Stomach (tissue), 19 donors: Measurements from ENCODE around the gene CFAP91. TPM values are rescaled to one million over a fixed set of nuclear protein-coding genes. Genes with fewer than 3 reads are reported as not detected.

Experiments
- DNase-seq, 2 donors: peaks; one replicate each; pipeline versions ENCODE4 v3.0.0 to v3.0.0-alpha.2; 2013 to 2019
- H3K27ac ChIP-seq, 5 donors: fragments of 200-600 bp in 4 of 5; sonication (generic) in 4 of 5; one replicate each; pipeline ENCODE4 v1.5.1; 2013 to 2019; ENCODE audit warnings: mild to moderate bottlenecking in 1 of 5, moderate library complexity in 1 of 5
- H3K27me3 ChIP-seq, 3 donors: fragments of 200-600 bp; sonication (generic); one replicate each; pipeline ENCODE4 v1.5.1; 2017 to 2019; ENCODE audit warnings: mixed run types in 1 of 3
- H3K36me3 ChIP-seq, 4 donors: fragments of 200-600 bp; sonication (generic); 1 replicate in 3 of 4; 2 replicates in 1 of 4; pipeline ENCODE4 v1.5.1; 2016 to 2019
- H3K4me1 ChIP-seq, 4 donors: fragments of 200-600 bp; sonication (generic); one replicate each; pipeline ENCODE4 v1.5.1; 2016 to 2019
- H3K4me3 ChIP-seq, 4 donors: fragments of 200-600 bp; sonication (generic) in 3 of 4; one replicate each; pipeline ENCODE4 v1.5.1; 2016 to 2019; ENCODE audit warnings: mild to moderate bottlenecking in 1 of 4
- H3K9me3 ChIP-seq, 4 donors: fragments of 200-600 bp; sonication (generic); one replicate each; pipeline ENCODE4 v1.5.1; 2016 to 2019
- CTCF ChIP-seq, 7 experiments: fragments of 450-650 bp in 4 of 7; fragments of 200-600 bp in 3 of 7; sonication (generic) in 3 of 7; IDR thresholded peaks; one replicate each; pipeline ENCODE4 v1.5.1; 2016 to 2019; ENCODE audit warnings: antibody characterized with exemption in 7 of 7, control low read depth in 2 of 7, mild to moderate bottlenecking in 1 of 7
- EP300 ChIP-seq: sonication (generic); formaldehyde crosslinking; IDR thresholded peaks from one replicate; pipeline ENCODE4 v1.6.1; 2017; ENCODE audit warnings: antibody characterized with exemption
- POLR2A ChIP-seq, 4 donors: fragments of 450-650 bp; IDR thresholded peaks; one replicate each; pipeline ENCODE4 v1.6.1; 2016; ENCODE audit warnings: antibody characterized with exemption in 4 of 4, control low read depth in 2 of 4, mild to moderate bottlenecking in 1 of 4, moderate library complexity in 1 of 4
- POLR2AphosphoS5 ChIP-seq, 3 donors: sonication (generic); formaldehyde crosslinking; IDR thresholded peaks; one replicate each; pipeline ENCODE4 v1.6.1; 2016; ENCODE audit warnings: antibody characterized with exemption in 3 of 3
- WGBS, 5 donors: extraction: QIAGEN DNeasy Blood & Tissue Kit in 3 of 5; methylation state at CpG; one replicate each; pipeline versions ENCODE4 v1.1.5 to v1.1.7; 2013 to 2018; 5-methylcytosine and 5-hydroxymethylcytosine counted together
- intact Hi-C: fragments of 100-400 bp; cut with DNase I; formaldehyde crosslinking; loops from one replicate; pipeline ENCODE4 v1.15.1; 2023; ENCODE audit warnings: low total_unique reads
- long read RNA-seq, 10 donors: transcript quantifications; one replicate each; lab custom pipeline, GENCODE V29; 2026
- polyA plus RNA-seq, 3 donors: library from polyadenylated mRNA; stranded (reverse); fragments of 200-250 nt; gene quantifications; one replicate each; pipeline ENCODE4 v1.2.3, GENCODE V29; 2013
- total RNA-seq, 5 donors: library from RNA; depleted of rRNA; stranded (reverse); fragments of >200 nt; gene quantifications; one replicate each; pipeline versions ENCODE4 v1.1.0 to v1.2.3, GENCODE V29; 2014 to 2016
- donor health status: healthy with polysubstance abuse.
- donor health status: Bipolar disorder and iron deficiency.
- donor health status: healthy.

The CFAP91 gene
- 10 to 100 TPM in 1 of 5 donors, 1 to 10 TPM in 4; 3.6 to 46.1 (median 3.8) TPM for total RNA-seq
- 1 to 10 TPM; 1.5 to 1.8 (median 1.5) TPM for polyA plus RNA-seq
- long read RNA-seq, donor 1, result 0 reads
- long read RNA-seq, donor 2, result 0 reads
- long read RNA-seq, donor 3, result 0 reads
- long read RNA-seq, donor 4, result 0 reads
- long read RNA-seq, donor 5, result 0 reads
- long read RNA-seq, donor 6, result 0 reads
- long read RNA-seq, donor 7, result 0 reads
- long read RNA-seq, donor 8, result 0 reads
- long read RNA-seq, donor 9, result 0 reads
- long read RNA-seq, donor 10, partial matches to known transcripts, result 0 of 2 reads
- long read RNA-seq, donor 10, other reads (novel, unspliced or antisense), result 0 of 2 reads

GRCh38 chr3:119702530-119703527, at the start of gene CFAP91:
Gene CFAP91 (plus strand): TSS chr3:119703022. CDS start chr3:119703099, 77 bp downstream.
- peak; percentile 97 to 98 for DNase-seq
- Histone ChIP-seq H3K36me3 (peaks cover 0 to 4% (median 0%) of the 10 kb centered on the region in 4 donors), H3K27me3 (no peaks in the 10 kb centered on the region), H3K9me3 (no peaks in the 10 kb centered on the region), H3K4me3 (peak within 1 kb of the TSS; percentile 59 to 76 (median 59)), H3K4me1 (peaks cover 7 to 37% (median 23%) of the 10 kb centered on the region in 4 donors), H3K27ac (peak within 1 kb of the TSS in 4 of 5 donors; percentile 30 to 86 (median 50))
- intact Hi-C loops, result no loop called here
- TF ChIP-seq POLR2AphosphoS5 (IDR thresholded peaks at IDR 0.05) (peak; percentile 45 to 69 (median 68)), EP300 (no peak)
- 2 to 6% (median 3%) methylated on average over 52 to 59 of the region's 59 CpGs for WGBS, 5 donors

DNA sequence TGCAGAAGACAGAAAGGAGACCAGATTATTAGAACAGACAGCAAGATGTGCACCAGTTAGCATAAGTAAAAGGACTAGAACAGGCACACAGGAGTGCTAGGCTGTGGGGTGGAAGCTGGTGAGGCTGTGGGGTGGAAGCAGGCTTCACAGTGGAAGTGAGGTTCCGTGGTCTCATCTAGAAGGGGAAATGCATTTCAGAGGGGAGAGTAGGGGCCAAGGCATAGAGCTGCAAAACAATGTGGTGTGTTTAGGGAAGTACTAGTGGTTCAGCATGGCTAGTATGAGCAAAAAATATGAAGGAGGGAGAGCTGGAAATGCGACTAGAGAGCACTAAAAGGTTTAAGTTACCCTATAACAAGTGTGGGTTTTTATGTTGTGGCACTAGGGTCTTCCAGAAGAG, 48.9 kb upstream of the CFAP91 start:
- Histone ChIP-seq H3K4me1 (peaks cover 0 to 17% (median 6%) of the 10 kb centered on the region in 4 donors), H3K27ac (no peak overlapping the region), H3K27me3 (no peaks in the 10 kb centered on the region), H3K36me3 (peaks cover 0 to 16% (median 7%) of the 10 kb centered on the region in 4 donors), H3K9me3 (no peaks in the 10 kb centered on the region), H3K4me3 (no peak overlapping the region)
- intact Hi-C loops, result no loop called here
- WGBS, 5 donors, result 37 to 42% (median 39%) methylated on average over 2 of the region's 2 CpGs
- TF ChIP-seq CTCF (IDR thresholded peaks at IDR 0.05), result no peak
- TF ChIP-seq POLR2AphosphoS5 (IDR thresholded peaks at IDR 0.05), result no peak
- TF ChIP-seq EP300, result no peak
- TF ChIP-seq POLR2A (IDR thresholded peaks at IDR 0.05), result no peak
- DNase-seq, result no peak

DNA sequence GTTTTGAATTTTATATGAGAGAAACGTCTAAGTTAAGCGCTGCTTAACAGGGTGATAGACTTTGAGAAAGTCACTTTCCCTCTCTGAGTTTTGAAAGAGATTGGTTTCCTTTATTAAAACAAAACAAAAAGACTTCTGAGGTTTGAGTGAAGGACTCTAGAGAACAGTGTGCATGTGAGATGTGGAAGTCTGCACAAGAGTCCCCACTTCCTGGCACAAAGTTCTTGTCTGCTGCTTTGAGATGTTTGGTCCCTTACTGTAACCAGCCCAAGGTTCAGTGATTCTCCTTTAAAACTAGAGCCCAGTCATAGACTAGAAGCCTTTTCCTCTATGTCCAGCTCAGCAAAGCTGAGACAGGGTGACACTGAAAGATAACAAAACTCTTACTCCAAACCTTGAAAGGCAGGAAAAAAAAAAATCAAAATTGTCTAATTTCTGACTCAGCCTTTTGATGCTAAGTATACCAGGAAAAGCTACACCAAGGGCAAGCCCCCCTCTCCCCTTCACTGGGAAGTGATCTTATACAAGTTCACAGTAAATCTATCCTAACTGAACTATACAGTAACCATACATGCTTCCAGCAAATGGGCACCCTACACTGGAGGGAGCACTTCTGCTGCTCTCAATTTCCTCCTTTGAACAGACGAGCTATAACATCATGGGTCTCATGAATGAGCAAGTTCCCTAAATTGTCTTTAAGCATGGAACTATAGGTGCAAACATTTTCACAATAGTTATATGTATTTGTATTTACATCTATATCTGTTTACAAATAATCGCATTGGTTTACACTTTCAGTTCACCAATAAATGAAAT, 44.7 kb upstream of the CFAP91 start:
- Histone ChIP-seq H3K4me1 (peaks cover 0 to 26% (median 12%) of the 10 kb centered on the region in 4 donors), H3K9me3 (no peaks in the 10 kb centered on the region), H3K27me3 (no peaks in the 10 kb centered on the region), H3K27ac (no peak overlapping the region), H3K4me3 (peak overlapping the region in 2 of 4 donors; percentile 34 to 37), H3K36me3 (peaks cover 0 to 16% (median 7%) of the 10 kb centered on the region in 4 donors)
- intact Hi-C loops, result no loop called here
- DNase-seq, result no peak
- WGBS, 5 donors, result 77 to 92% (median 81%) methylated on average over 4 of the region's 4 CpGs
- no peak for TF ChIP-seq POLR2A (IDR thresholded peaks at IDR 0.05)
- TF ChIP-seq CTCF (IDR thresholded peaks at IDR 0.05), result no peak
- no peak for TF ChIP-seq POLR2AphosphoS5 (IDR thresholded peaks at IDR 0.05)
- TF ChIP-seq EP300, result no peak

GRCh38 chr3:119658994-119659393, 43.8 kb upstream of the CFAP91 start:
- 90 to 96% (median 95%) methylated on average over 2 of the region's 2 CpGs for WGBS, 5 donors
- peak overlapping the region in 1 of 5 donors; percentile 76 for H3K27ac ChIP-seq
- no peaks in the 10 kb centered on the region for H3K27me3 ChIP-seq
- H3K4me3 ChIP-seq, result peak overlapping the region in 3 of 4 donors; percentile 25 to 37 (median 34)
- no peak for TF ChIP-seq EP300
- no peak for TF ChIP-seq CTCF (IDR thresholded peaks at IDR 0.05)
- H3K4me1 ChIP-seq, result peaks cover 0 to 31% (median 15%) of the 10 kb centered on the region in 4 donors
- intact Hi-C loops, result no loop called here
- no peaks in the 10 kb centered on the region for H3K9me3 ChIP-seq
- peaks cover 0 to 11% (median 5%) of the 10 kb centered on the region in 4 donors for H3K36me3 ChIP-seq
- no peak for DNase-seq
